ENCODE data around the gene RALBP1. TPM values are rescaled to one million over a fixed set of nuclear protein-coding genes. Genes with fewer than 3 reads are reported as not detected.
"Not testable (repeated sequence)": the region's sequence is repeated elsewhere in the genome, so short reads cannot be mapped to it uniquely, and the experiment has no call there.

RALBP1 gene
- total RNA-seq, 1 donor from 2014 or later, result 66.2 TPM

DNA sequence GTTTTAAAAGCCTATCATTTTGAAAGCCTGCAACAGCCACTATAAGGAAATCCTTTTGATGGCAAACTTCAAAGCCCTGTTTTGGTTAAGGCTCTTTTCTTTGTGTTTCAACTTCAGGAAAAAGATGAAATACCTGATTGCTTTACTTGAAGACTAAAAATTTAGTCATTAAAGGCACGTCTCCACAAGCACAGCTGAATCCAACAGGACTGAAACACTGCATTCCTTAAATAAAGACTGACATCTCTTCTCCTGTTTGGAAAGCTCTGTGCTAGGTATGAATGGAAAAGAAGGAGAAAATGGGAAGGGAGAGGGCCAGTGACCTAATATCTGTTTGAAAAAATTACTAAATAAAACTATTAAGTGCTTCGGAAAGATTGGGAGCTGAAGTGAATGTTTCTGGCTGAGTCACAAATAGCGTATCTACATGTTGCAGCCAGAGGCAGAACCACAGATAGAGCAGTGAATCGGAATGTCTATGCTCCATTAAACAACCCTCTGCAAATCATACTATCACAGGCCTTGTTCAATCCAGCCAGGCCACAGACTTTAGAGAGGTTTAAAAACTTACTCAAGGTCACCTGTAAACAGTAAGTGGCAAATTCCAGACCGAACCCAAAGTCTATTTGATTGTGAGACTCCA is 21.1 kb upstream of the RALBP1 start:
- DNase-seq, result no peak

DNA sequence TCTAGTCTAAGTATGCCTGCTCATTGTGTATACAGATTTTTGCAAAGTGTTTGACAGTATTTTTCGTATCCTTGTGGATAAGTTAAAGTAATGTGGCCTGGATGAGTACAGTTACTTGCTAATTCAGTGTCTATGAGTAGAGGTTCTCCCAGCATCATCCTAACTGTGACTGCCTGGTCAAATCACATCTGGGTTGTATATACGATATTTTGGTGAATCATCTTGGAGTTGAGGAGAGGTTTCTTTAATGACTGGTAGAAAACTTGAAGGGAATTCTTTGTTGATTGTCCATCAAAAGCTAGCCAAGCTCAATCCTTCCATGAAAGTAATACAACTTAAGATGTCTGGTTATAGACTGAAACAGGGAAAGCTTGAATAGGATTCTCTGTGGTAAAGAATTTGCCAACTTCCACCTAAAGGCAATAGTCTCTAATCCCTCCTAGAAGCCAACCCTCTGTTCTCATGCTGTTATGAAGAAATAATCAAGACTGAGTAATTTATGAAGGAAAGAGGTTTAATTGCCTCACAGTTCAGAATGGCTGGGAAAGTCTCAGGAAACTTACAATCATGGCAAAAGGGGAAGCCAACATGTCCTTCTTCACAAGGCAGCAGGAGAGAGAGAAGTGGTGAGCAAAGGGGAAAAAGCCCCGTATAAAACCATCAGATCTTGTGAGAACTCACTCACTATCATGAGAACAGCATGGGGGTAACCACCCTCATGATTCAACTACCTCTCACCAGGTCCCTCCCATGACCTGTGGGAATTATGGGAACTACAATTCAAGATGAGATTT is 19.4 kb upstream of the RALBP1 start:
- no peak for DNase-seq

DNA sequence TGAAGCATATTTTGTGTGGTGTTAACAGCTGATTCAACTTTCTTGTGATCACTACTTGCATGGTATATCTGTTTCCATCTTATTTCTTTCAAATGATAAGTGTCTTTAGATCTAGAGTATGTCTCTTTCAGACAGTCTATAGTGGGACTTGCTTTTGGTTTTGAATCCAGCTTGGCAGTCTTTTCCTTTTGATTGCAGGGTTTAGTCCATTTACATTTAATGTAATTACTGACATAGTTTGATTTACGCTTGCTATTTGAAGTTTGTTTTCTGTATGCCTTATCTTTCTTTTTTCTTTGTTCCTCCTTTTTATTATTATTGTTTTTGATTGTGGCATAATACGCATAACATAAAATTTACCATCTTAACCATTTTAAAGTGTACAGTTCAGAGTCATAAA is 9.2 kb upstream of the RALBP1 start:
- no peak for DNase-seq

GRCh38 chr18:9466846-9467245 is 8.5 kb upstream of the RALBP1 start:
- DNase-seq, result peak; percentile 2

DNA sequence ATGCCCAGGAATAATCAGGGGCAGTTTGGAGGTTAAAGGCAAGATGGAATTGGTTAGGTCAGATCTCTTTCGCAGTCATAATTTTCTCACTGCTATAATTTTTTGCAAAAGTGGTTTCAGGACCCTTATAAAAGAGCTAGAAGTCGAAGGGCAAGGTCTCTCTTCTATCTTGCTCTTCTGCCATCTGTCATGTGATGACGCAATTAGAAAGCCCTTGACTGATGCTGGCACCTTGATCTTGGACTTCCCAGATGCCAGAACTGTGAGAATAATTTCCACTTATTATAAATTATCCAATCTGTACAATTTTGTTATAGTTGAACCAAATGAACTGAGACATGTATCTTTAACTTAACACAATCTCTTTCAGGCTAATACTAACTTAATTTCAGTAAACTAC is 6.3 kb upstream of the RALBP1 start:
- no peak for DNase-seq

- no peak for DNase-seq
These were observed 5.6 kb upstream of the RALBP1 start for GRCh38 chr18:9469685-9470084.

GRCh38 chr18:9474108-9474982 is 968 bp upstream of the RALBP1 start:
- DNase-seq, result peak; percentile 95

- peak; percentile 71 for DNase-seq
These were observed 604 bp downstream of the RALBP1 start for GRCh38 chr18:9475643-9476591.

DNA sequence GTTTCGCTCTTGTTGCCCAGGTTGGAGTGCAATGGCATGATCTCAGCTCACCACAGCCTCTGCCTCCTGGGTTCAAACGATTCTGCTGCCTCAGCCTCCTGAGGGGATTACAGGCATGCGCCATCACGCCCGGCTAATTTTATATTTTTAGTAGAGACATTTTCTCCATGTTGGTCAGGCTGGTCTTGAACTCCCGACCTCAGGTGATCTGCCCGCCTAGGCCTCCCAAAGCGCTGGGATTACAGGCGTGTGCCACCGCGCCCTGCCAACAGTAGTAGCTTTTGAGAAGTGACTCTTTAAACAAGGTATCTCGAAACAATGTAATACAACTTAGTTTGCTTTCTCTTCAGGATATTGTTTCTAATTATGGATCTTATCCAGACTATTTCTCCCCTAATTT is 1.6 kb downstream of the RALBP1 start:
- not testable (repeated sequence) for DNase-seq

- DNase-seq, result no peak
These were observed 2.2 kb downstream of the RALBP1 start for GRCh38 chr18:9477509-9477908.

GRCh38 chr18:9478545-9478944 is 3.2 kb downstream of the RALBP1 start:
- no peak for DNase-seq

- DNase-seq, result no peak
These were observed 7.5 kb downstream of the RALBP1 start for GRCh38 chr18:9482790-9483189.

GRCh38 chr18:9483526-9483925 is 8.2 kb downstream of the RALBP1 start:
- no peak for DNase-seq

GRCh38 chr18:9484856-9485255 is 9.5 kb downstream of the RALBP1 start:
- not testable (repeated sequence) for DNase-seq

DNA sequence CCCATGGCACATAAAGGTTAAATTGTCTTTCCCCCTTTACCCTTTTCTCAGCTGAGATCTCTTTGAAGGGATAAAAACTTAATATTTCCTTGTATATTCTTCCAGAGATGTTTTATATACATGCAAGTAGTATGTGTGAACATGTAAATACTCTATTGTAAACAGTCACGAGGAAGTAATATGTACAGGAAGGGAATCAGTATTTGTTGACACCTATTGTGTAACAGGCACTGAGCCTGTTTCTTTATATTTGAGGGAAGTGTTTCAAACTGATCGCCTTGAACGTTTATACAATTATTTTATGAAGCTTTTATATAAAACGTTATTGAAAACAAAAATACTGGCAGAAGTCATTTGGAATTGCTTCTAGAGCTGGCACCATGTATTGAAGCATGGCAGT is 13.2 kb downstream of the RALBP1 start:
- no peak for DNase-seq

DNA sequence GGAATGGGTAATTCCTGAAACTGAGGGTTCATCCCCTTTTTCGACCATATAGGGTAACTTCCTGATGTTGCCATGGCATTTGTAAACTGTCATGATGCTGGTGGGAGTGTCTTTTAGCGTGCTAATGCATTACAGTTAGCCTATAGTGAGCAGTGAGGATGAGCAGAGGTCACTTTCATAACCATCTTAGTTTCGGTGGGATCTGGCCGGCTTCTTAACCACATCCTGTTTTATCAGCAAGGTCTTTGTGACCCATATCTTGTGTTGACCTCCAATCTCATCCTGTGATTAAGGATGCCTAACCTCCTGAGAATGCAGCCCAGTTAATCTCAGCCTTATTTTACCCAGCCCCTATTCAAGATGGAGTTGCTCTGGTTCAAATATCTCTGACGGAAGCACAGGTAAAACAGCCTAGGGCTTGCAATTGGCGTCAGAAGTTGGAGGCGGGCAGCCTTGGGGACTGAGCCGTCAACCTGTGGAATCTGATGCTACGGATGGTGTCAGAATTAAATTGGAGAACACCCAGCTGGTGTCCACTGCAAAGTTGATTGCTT is 19.5 kb downstream of the RALBP1 start:
- DNase-seq, result no peak

DNA sequence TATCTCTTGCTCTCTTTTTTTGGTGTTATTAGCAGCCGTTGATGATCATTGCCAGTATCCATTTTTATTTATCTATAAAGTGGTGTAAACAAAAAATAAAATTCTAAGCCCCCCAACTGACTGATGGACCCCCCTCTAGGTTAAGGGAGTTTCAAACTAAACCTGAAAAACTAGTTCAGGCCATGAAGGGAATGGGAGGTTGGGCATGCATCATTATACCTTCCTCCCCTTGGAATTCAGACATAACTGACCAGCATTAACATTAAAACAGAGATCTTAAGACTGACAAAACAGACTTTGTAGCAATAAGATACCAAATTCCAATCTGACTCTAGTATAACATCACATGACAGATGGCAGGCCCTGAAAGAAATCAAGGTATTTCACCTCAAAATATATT is 20.2 kb downstream of the RALBP1 start:
- DNase-seq, result no peak

DNA sequence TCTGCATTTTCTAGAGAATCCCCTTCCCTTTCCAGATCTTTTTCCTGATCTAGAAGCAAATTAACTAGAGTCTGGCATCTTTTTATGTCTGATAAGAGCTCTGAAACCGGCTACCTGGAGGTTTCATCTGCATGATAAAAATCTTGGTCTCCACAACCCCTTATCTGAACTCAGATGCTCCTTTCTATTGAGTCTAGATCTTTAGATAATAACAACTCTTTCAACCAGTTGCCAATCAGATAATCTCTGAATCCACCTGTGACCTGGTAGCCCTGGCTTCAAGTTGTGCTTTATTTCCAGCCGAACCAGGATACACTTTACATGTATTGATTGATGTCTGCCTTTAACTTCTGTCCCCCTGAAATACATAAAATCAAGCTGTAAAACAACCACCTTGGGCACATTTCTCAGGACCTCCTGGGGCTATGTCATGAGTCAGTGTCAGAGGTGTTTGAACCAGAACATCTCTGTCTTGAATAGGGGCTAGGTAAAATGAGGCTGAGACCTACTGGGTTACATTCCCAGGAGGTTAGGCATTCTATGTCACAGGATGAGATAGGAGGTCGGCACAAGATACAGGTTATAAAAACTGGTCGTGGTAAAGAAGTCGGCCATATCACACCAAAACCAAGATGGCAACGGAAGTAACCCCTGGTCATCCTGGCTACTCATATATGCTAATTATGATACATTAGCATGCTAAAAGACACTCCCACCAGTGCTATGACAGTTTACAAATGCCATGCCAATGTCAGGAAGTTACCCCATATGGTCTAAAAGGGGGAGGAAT is 20.8 kb downstream of the RALBP1 start:
- no peak for DNase-seq

DNA sequence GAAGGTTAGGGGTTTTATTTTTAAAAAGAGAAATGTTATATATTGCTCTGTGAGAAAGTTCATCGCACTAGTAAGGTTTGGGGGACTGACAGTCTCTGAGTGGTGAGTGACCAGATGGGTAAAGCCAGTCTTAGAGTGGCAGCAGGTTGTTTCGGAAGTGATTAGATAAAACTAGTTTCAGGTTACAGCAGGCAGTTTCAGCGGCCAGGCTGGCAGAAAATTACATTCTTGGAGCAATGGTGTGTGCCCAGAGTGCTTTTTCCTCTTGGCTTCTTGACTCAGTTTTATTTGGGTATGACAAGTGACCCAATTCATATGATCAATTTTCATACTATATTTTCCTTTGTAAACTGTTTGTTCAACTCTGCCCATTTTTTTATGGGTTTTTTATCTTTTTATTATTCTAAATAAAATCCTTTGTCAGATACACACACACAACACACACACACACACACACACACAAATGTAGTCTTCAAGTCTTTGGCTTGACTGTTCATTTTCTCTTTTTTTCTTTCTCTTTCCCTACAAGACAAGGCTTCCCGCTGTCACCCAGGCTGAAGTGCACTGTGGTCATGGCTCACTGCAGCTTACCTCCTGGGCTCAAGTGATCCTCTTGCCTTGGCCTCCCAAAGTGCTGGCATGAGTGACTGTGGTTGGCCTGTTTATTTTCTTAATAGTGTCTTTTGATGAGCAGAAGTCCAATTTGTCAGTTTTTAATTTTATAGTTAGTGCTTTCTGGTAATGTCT is 30.9 kb downstream of the RALBP1 start:
- DNase-seq, result no peak

DNA sequence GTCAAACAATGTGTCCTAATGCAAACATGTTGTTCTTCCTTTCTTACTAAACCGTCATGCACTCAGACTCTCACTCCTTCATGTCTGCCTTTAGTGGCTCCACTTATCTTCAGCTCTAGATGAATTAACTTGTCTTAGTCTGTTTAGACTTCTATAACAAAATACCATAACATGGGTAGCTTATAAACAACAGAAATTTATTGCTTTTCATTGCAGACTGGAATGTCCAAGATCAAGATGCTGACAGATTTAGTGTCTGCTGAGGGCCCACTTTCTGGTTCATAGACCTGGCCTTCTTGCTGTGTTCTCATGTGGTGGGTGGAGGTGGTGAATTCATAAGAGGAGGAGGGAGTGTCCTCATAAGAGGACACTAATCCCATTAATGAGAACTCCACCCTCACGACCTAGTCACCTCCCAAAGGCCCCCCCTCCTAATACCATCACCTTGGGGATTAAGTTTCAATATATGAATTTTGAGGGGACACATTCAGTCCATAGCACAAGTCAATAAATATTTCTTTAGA is 32.3 kb downstream of the RALBP1 start:
- no peak for DNase-seq
